ENCODE data around the gene C1QTNF7. TPM values are rescaled to one million over a fixed set of nuclear protein-coding genes. Genes with fewer than 3 reads are reported as not detected.
A peak's percentile ranks its signal among the peaks of the same experiment; 100 is the strongest.

Gene C1QTNF7
- total RNA-seq, 1 experiment from 2014 or later: not detected

DNA sequence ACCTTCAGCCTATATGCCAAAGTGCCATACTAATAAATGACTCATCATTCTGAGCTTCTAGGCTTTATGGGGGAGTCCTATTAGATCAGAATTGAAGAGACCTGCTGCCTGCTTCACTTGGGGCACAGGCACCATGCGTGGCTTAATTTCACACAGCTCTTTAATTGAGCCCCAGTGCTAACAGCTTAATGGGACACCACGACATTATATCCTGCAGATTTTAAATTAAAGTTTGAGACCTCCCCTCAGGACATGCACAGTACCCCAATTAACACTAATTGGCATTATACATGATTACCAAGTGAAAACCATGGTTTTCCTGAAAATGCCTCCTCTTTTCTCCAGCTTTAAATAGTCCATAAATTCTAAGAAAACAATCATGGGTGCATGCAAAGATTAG is 6.8 kb downstream of the C1QTNF7 start:
- BruUV-seq (replicated peaks): no TSS peak
- no peak for DNase-seq (ENCODE audit: unreplicated experiment)
- TF ChIP-seq, protein P1, sequence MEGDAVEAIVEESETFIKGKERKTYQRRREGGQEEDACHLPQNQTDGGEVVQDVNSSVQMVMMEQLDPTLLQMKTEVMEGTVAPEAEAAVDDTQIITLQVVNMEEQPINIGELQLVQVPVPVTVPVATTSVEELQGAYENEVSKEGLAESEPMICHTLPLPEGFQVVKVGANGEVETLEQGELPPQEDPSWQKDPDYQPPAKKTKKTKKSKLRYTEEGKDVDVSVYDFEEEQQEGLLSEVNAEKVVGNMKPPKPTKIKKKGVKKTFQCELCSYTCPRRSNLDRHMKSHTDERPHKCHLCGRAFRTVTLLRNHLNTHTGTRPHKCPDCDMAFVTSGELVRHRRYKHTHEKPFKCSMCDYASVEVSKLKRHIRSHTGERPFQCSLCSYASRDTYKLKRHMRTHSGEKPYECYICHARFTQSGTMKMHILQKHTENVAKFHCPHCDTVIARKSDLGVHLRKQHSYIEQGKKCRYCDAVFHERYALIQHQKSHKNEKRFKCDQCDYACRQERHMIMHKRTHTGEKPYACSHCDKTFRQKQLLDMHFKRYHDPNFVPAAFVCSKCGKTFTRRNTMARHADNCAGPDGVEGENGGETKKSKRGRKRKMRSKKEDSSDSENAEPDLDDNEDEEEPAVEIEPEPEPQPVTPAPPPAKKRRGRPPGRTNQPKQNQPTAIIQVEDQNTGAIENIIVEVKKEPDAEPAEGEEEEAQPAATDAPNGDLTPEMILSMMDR (IDR thresholded peaks at IDR 0.05; ENCODE audit: unreplicated experiment): no peak
- Mint-ChIP-seq H3K4me3 (ENCODE audit: unreplicated experiment) (no peak overlapping the region), H3K9me3 (ENCODE audit: unreplicated experiment) (peaks cover 8% of the 10 kb centered on the region), H3K27me3 (ENCODE audit: insufficient read depth, unreplicated experiment) (no peaks in the 10 kb centered on the region), H3K36me3 (ENCODE audit: insufficient read depth, unreplicated experiment) (no peaks in the 10 kb centered on the region), H3K27ac (ENCODE audit: low read depth, unreplicated experiment) (no peak overlapping the region), H3K4me1 (ENCODE audit: insufficient read depth, unreplicated experiment) (peaks cover 39% of the 10 kb centered on the region)
- intact Hi-C loops (cut with micrococcal nuclease): no loop called here
- ChIA-PET CTCF (interaction anchor here (0.5 to 1.5 kb wide), 5 partner anchors 8 to 45 kb away, joined by 3 to 8 read pairs (median 4); no protein-coding TSS in a partner anchor), POLR2A (interaction anchor here (0.5 to 1.1 kb wide), 3 partner anchors 9 to 230 kb away, joined by 3 to 7 read pairs (median 4); no protein-coding TSS in a partner anchor)

DNA sequence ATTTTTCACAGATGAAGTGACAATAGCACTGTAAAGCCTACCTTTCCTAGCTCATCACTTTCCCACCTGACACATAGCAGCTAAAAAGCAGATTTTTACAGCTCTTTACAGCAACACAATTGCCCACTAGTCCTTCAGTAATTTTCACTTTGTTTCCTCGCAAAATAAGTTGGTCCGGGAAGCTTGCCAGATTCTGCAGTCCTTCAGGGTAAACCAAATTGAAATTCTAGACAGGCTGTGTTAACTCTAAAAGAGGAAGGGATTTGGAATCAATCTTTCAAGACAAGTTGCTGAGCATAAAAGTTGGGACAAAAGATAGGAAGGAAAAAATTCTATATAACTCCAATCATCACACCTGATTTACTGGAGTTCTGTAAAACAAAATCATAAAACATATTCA is 8.7 kb downstream of the C1QTNF7 start:
- CTCF ChIA-PET: interaction anchor here (1.5 to 1.7 kb wide), 2 partner anchors 10 to 21 kb away, joined by 7 to 9 read pairs; no protein-coding TSS in a partner anchor
- Mint-ChIP-seq H3K36me3 (ENCODE audit: insufficient read depth, unreplicated experiment) (no peaks in the 10 kb centered on the region), H3K9me3 (ENCODE audit: unreplicated experiment) (peaks cover 7% of the 10 kb centered on the region), H3K4me3 (ENCODE audit: unreplicated experiment) (no peak overlapping the region), H3K4me1 (ENCODE audit: insufficient read depth, unreplicated experiment) (peaks cover 39% of the 10 kb centered on the region), H3K27me3 (ENCODE audit: insufficient read depth, unreplicated experiment) (no peaks in the 10 kb centered on the region), H3K27ac (ENCODE audit: low read depth, unreplicated experiment) (no peak overlapping the region)
- intact Hi-C loops (cut with micrococcal nuclease): no loop called here
- DNase-seq (ENCODE audit: unreplicated experiment): peak; percentile 16
- BruUV-seq (replicated peaks): no TSS peak
- TF ChIP-seq, protein P1 (IDR thresholded peaks at IDR 0.05; ENCODE audit: unreplicated experiment): no peak
- POLR2A ChIA-PET: interaction anchor here (0.6 kb wide), 2 partner anchors 181 to 219 kb away, joined by 3 to 4 read pairs; no protein-coding TSS in a partner anchor

DNA sequence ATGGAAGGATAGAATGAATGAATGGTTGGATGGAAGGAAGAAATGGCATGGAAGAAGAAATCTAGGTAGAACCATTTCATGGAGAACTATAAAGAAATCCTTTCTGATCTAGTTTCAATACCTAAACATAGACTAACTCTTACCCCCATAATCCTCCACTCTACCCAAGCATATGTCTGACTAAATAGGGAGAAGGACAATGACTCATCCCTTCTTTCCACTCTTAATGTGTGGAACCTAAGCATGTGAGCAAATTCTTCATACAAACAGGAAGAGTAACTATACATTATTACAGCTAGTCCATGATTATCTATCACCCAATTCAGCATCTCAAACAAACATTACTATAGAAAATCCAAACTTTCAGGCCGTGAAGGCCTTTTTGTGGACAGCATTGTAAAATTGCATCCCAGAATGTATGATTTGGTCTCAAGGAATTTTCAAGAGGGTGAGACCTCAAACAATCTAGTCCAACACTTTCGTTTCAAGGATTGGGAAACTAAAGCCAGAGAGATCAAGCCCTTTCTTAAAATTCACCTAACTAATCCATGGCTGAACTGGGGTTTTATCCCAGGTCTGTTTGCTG is 11.2 kb downstream of the C1QTNF7 start:
- Mint-ChIP-seq H3K4me1 (ENCODE audit: insufficient read depth, unreplicated experiment) (peaks cover 33% of the 10 kb centered on the region), H3K9me3 (ENCODE audit: unreplicated experiment) (no peaks in the 10 kb centered on the region), H3K27ac (ENCODE audit: low read depth, unreplicated experiment) (no peak overlapping the region), H3K4me3 (ENCODE audit: unreplicated experiment) (no peak overlapping the region), H3K27me3 (ENCODE audit: insufficient read depth, unreplicated experiment) (no peaks in the 10 kb centered on the region), H3K36me3 (ENCODE audit: insufficient read depth, unreplicated experiment) (no peaks in the 10 kb centered on the region)
- POLR2A ChIA-PET: no interaction called here
- intact Hi-C loops (cut with micrococcal nuclease): no loop called here
- TF ChIP-seq, protein P1 (IDR thresholded peaks at IDR 0.05; ENCODE audit: unreplicated experiment): no peak
- CTCF ChIA-PET: no interaction called here
- no TSS peak for BruUV-seq (replicated peaks)
- peak; percentile 21 for DNase-seq (ENCODE audit: unreplicated experiment)

DNA sequence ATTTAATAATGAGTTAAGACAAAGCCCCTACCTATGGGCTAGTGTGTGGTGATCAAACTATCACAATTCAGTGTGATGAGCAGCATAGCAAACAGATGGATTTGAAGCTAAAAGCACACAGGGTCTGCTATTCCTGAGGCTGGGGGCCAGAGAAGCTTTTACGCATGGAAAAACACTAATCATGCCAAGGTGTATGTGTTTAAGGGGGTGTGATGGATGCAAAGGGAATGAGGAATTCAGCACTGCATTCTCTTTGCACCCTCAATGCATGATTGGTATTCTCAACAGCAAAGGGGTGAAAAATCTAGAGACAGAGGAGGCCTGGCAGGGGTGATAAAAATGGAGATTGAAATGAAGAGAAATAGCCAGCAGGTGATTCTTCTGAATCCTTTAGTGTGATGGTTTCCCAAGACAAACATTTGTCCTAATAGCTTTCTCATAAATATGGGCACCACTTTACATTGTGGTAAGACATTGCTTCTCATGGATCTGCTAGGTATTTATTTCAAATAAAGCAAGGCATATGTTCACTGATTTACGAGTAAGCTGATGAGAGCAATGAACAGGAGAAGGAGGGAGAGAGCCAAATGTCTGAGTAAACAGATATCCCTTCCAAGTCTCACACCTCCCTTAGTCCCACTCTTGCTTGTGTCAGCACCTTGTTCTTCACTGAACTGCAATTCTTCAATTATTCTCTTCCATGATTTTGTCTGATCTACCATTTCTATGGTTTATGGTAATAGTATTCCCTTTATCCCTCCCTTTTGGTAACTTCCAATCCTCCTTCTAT is 15.7 kb downstream of the C1QTNF7 start:
- Mint-ChIP-seq H3K36me3 (ENCODE audit: insufficient read depth, unreplicated experiment) (no peaks in the 10 kb centered on the region), H3K9me3 (ENCODE audit: unreplicated experiment) (no peaks in the 10 kb centered on the region), H3K4me3 (ENCODE audit: unreplicated experiment) (no peak overlapping the region), H3K4me1 (ENCODE audit: insufficient read depth, unreplicated experiment) (peaks cover 6% of the 10 kb centered on the region), H3K27ac (ENCODE audit: low read depth, unreplicated experiment) (no peak overlapping the region), H3K27me3 (ENCODE audit: insufficient read depth, unreplicated experiment) (no peaks in the 10 kb centered on the region)
- DNase-seq (ENCODE audit: unreplicated experiment): no peak
- no TSS peak for BruUV-seq (replicated peaks)
- ChIA-PET POLR2A (no interaction called here), CTCF (interaction anchor here (1.2 to 1.7 kb wide), 2 partner anchors 14 to 46 kb away, joined by 3 to 9 read pairs; no protein-coding TSS in a partner anchor)
- intact Hi-C loops (cut with micrococcal nuclease): no loop called here
- TF ChIP-seq, protein P1 (IDR thresholded peaks at IDR 0.05; ENCODE audit: unreplicated experiment): no peak

All from MCF 10A (cell line).